Superior temporal gyrus (tissue), 1 donor: Measurements from ENCODE around the gene CTIF.
A peak's percentile ranks its signal among the peaks of the same experiment; 100 is the strongest.
"Not testable (repeated sequence)": the region's sequence is repeated elsewhere in the genome, so short reads cannot be mapped to it uniquely, and the experiment has no call there.

Experiments
- DNase-seq: peaks from one replicate; pipeline ENCODE4 v3.0.0-alpha.2; 2016; ENCODE audit errors: extremely low spot score

The CTIF gene

DNA sequence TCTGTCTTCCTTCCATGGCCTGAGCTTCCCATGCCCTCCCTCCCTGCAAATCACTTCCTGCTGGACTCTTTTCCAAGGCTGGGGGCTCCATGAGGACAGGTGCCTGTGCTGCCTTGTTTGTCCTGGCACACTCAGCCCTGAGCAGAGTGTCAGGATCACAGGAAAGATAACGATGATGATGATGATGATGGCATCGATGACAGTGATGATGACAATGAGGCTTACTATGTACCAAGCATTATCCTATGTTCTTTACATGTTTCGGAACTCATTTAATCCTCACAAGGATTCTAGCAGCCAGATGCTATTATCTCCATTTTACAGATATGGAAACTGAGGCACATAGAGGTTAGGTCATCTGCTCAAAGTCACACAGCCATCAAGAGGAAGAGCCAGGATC lies 170.0 kb downstream of the CTIF start:
- no peak for DNase-seq

DNA sequence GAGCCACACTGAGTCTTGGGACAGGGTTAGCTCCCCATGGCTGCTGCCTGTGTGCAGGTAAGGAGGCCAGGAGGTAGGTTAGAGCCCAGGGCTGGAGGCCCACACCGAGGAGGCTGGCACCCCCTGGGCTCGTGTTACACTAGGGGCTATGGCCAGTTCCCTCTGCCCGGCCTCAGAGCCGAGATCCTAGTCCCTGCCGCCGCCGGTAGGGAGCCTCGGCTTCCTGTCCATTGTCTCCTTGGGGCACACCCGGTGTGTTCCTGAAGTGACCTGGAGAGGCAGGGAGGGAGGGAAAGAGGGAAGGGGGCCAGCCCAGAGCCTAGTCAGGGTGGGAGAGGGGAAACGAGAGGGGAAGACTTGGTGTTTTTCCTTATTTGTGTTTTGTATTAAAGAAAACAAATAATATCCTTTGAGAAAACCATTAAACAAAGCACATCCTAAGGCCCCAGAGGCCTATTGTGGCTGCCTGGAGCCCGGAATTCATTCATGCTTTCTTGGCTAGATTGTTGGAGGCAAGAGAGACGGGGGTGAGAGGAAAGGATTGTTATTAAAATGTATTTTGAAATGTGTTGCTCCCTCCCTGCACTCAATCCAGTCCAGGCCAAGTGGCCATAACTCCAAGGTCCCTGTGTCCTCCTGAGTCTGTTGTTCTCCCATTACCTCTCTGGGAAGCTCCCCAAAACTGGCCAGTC lies 170.7 kb downstream of the CTIF start:
- DNase-seq = no peak

DNA sequence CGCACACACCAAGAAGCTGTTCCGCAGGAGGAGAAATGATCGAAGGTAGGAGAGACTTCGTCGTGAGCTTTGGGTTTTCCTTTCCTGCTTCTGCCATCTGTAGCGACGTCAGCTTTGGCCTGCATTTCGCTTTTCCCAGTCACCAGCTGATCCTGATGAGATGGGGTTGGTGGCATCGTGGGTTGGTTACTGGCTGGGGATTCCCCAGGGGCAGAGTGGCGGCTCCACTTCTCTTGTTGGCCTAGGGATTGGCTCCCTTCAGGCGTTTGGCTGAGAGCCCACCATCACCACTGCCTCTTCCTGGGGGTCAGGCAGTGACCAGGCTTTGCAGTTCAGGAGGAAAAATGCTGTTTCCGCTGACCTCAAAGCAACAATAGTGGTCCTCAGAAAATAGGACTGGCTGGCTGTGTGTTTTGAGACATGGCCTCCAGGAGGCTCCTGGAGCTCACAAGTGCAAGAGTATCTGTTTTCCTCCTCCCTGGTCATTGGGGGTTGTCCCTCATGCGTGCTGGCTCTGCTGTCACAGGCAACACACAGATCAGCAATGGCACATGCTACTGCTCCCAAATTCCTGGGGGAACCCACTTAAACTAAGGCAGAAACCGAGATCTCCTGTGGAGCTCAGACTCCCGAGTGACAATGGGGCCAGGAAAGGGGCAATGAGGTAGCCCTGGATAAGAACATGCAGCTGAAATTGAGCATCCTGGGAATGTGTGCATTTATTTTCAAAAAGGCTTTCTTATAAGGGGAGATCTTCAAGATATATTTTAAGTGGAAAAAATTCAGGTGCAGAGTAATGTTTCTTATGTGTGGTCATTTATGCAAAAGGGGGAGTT lies 173.0 kb downstream of the CTIF start:
- peak; percentile 56 for DNase-seq

DNA sequence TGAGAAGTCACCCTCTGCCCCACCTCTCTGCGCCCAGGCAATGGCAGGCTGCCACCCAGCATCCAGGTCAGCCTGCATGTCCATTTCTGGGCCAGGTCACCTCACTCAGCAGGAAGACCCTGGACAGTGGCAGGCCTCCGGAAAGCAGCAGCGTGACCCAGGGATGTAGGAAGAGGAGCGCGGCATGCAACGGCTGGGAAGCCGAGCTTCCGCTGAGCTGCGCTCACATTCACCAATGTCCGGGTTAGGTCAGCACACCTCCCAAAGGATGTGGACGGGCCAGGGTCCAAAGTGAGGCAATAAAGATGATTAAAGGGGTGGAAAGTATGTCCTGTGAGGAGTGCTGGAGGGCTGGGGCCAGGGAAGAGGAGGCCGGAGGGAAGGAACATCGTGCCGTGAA lies 174.5 kb downstream of the CTIF start:
- DNase-seq = no peak

DNA sequence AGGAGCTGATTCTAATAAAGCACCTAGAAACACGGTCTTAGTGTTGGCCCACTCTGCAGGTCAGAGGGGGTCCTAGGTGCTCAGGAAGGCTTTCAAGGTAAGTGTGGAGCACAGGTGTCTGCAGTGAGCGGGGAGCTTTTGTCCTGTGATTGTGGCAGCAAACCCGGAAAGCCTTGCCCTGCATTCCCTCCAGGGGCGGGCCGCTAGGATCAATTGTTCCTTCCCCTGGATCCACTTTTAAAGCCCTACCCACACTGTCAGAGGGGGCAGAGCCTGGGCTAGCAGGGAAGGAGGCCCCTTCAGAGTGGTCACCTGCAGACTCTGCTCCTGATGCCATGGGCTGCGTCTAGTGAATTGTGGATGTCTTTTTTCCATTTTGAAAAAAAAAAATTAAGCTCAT lies 176.0 kb downstream of the CTIF start:
- no peak for DNase-seq

DNA sequence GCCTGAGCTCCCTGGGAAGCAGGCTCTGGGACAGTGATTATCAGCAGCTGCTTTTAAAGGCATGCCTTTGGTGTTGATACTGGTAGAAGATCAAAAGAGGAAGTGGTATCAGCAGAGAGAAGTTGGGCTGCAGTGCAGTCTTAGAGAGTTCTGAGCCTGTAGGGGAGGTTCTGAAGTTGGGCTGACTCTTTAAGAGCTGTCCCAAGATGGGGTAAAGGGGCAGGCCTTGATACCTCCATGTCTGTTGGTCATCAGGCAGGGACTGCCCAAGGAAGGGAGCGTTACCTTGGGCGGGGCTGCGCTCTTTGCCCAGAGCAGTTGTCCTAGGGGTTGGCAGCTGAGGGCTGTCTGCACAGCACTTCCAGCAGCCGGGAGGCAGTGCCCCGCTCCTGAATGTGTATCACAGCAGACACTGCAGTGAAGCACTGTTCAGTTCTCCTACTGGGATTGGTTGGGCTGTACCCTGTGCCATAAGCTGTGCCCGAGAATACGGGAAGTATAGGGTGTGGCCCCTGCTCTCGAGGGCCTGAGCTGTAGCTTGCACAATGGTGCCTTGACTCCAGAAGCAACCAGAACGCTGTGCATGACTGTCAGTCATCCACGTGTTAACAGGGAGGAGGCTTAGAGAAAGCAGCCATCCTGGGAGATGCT lies 177.0 kb downstream of the CTIF start:
- no peak for DNase-seq

DNA sequence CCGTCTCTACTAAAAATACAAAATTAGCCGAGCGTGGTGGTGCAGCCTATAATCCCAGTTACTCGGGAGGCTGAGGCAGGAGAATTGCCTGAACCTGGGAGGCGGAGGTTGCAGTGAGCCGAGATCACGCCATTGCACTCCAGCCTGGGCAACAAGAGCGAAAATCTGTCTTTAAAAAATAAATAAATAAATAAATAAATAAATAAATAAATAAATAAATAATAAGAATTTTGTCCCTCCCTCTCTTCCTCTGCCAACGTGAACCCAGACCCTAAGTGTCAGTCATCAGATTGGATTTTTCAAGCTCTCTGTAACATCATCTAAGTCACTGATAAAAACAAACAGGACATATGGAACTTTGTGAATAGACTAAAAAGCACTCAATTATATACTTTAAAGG lies 178.4 kb downstream of the CTIF start:
- DNase-seq = not testable (repeated sequence)

DNA sequence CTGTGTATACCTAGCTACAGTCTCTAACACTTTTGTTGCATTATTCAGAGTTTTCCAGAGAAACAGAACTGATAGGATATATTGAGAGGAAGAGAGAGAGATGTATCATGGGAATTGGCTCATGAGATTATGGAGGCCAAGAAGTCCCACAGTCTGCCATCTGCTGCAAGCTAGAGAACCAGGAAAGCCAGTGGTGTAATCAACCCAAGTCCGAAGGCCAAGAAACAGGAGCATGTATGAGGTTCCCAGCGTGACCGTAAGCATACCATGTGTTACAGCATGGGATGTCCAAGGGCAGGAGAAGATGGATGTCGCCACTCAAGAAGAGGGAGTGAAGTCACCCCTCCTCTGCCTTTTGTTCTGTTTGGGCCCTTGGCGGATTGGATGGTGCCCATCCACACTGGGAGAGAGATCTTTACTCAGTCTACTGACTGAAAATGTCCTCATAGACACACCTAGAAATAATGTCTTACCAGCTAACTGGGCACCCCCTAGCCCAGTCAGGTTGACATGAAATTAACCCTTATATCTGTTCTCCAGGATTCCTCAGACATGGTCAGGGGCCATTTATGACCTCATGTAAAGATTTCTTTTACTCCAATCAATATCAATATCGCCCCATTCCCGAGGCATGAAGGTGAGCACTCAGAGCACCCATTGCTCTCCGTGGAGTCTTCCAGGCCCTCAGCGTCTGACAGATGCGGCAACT lies 179.6 kb downstream of the CTIF start:
- DNase-seq = no peak

DNA sequence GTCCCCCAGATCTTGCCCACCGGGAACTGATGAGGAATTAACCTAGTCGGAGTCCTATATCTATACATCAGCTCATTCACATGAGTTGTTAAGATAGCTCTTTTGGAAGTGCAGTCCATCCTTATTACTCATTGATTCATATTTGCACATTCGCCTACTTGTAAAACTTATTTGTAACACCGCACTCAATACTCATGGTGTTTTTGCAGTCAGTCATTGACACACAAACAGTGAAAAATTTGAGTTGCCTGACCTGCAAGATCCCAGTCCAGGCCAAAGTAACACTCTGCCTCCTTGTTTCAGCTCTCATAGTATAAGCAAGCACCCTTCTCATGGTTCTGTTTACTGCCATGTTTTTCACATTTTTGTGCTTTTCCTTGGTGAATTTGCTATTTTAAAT lies 180.6 kb downstream of the CTIF start:
- DNase-seq = no peak

DNA sequence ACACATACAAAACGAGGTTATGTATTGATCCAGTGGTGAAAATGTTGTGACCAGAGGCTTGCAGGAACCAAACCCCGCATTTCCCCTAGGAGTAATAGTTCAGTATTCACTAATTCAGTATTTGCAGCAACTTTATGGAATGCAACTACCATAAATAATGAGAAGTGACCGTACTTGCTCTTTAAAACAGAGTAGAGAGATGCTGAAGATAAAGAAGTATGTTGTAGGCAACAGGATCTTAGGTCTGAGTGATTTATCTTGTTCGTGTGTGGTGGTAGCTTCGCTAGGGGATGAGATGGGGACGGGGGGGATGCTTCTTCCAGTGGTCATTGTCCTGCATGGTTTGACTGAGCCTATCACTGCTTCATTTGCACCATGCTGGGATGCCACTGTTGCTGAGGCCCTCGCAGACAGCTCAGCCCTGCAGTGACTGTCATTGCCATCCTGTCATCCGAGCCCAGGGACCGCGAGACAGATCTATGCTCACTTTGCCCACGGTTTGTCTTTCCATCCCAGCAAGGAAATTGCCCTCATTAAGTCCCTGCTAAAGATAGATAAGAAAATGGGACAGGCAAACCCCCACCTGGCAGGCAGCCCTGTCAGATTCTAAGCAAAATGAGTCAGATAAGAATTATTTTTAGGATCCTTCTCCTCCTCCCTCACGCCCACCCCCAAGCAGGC lies 181.3 kb downstream of the CTIF start:
- peak; percentile 52 for DNase-seq

DNA sequence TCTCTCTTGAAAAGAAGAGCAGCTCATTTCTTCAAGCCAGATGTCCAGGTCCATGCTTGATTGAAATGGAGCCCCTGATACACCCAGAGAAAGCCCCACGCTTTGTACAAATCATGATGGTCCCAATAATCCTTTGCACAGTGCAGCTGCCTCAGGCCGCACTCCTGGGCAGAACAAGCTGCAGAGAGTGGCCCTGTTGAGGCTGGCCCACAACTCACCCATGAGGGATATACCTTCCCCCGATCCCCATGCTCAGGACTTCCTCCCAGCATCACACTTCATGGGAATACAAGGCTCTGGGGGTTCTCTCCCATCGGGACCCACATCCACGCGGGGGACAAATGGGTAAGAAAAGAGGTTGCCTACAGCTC lies 181.8 kb downstream of the CTIF start:
- DNase-seq = no peak

DNA sequence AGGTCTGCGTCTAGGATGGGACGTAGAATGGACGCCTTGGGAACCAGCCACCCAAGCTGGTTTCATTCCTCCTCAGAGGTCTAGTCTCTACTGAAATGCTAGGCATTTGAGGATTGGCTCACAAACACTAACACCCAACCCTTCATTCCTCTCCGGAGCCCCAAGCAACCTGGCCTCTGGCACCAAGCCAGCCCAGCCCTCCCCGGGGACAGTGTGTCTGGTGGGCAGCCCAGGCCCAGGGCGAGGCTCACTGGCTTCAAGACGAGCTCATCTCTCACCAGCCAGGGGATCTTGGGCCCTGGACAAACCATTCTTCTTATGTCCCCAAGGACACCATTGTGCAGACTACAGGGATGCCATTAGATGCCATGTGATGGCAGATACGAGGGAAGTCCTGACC lies 182.5 kb downstream of the CTIF start:
- no peak for DNase-seq

DNA sequence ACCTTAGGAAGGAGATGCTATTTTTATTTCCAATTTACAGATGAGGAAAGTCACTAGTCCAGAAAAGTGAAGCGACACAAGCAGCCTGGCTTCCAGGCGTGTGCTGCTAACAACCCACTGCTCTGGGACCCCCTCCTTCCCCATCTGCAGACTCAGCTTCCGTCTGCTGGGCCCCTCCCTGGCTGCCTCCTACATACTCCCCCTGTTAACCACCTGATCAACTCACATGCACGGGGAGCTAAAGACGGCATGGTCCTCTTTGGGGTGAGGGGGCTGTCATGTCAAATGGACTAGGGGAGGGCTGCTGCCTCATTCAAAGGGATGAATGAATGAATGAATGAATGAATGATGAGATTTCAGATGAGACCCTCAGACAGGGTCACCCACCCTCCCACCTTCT lies 184.2 kb downstream of the CTIF start:
- no peak for DNase-seq

DNA sequence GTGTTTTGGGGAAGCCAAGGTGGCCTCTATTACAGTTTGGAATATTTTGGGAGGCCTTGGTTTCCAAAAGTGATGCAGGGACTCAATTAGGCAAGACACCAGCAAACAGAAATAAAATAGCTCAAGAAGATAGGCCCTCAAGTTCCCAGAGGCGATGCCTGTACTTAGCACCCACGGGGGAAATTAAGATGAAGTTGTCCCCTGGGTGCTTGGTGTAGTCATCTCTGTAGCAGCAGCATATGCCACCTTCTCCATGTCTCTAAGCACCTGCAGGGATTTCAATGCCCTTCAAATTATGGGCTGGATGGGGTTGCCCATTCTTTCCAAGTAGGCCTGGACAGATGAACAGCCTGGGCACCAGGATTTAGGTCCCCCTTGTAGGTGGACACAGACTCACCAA lies 185.0 kb downstream of the CTIF start:
- DNase-seq = no peak

DNA sequence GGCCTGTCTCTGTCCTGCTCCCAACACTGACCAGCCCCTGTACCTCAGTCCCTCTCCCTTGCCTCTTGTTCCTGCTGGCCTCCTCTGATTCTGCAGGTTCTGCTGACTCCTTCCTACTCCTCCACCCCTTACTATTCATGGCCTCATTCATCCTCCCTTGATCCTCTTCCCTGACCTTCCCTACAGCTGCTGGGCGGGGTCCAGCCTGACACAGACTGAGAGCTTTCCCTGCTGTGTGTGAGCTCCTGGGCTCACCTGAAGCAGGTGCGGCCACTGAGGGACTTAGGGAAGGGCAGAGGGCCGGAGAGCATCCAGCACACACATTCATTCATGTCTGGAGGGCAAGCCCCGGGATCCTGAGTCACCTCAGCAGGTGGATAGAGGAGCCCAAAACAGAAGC lies 185.6 kb downstream of the CTIF start:
- no peak for DNase-seq

DNA sequence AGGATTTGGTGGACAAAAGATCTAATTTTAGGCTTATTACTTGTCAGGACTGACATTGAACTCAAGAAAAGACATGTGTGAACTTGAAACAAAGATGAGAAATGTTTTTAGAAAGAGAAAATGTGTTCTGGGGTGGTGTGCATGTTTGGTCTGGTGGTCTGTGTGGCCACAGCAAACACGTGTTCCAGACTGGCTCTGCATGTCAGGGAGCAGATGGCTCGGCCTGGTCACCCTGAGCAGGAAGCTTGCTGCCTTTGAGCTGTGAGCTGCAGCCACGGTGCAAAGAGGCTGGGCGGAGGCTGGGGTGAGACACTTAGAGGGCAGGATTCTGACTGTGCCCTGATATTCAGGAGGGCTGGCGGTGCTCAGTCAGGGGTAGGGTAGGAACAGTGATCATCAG lies 186.1 kb downstream of the CTIF start:
- no peak for DNase-seq

DNA sequence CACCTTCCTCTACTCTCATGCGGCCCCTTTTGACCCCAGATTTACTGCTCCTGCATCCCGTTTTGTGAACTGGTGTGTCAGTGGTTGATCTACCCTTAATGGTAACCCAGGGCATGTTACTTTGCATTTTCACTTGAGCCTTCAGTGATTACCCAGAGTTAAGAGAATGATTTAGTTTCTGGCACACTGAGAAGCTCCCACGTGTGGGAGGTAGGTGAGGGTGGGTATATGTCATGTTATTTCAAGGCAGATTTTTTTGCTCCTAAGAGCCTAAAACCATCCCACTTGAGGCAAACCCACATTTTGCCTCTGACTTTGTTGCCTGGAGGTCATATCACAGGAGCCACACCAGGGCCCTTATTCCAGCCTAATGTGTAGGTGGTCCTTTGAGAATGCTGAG lies 186.7 kb downstream of the CTIF start:
- DNase-seq = no peak

DNA sequence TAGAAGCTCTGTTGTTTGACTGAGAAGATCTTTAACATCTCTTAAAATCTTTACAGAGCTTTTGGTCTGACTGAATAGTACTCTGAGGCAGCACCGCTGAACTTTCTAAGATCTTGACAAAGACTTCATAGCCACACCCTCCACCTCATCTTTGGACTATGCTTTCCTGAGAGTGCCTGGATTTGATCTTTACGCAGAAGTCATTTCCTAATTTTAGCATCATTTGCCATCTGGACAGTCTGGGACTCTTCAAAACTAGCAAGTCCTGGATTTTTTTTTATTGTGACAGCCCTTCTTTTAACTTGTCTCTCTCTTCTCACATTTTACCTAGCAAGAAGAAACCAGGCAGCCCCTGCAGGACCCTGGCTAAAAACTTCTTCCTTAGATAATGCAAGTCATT lies 188.8 kb downstream of the CTIF start:
- DNase-seq = no peak

DNA sequence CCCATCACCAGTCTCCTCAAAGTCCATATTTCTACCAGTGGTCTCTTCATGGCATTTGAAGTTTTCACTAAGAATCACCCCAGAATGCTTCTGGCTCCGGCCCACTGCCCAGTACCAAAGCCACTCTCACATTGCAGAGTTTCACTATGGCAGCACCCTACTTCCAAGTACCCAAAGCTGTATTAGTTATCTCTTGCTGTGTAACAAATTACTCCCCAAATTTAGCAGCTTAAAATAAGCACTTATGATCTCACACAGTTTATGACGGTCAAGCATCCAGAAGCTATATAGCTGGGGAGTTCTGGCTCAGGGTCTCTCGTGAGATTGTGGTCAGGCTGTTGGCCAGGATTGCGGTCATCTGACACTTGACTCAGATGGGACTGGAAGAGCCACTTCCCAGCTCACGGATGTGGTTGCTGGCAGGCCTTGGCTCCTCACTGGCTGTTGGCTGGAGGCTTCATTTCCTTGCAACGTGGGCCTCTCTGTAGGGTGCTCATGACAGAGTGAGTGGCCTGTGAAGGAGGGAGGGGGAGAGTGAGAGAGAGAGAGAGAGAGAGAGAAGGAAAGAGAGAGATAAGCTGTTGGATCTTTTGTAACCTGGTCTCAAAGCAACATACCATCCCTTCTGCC lies 189.5 kb downstream of the CTIF start:
- DNase-seq = no peak

DNA sequence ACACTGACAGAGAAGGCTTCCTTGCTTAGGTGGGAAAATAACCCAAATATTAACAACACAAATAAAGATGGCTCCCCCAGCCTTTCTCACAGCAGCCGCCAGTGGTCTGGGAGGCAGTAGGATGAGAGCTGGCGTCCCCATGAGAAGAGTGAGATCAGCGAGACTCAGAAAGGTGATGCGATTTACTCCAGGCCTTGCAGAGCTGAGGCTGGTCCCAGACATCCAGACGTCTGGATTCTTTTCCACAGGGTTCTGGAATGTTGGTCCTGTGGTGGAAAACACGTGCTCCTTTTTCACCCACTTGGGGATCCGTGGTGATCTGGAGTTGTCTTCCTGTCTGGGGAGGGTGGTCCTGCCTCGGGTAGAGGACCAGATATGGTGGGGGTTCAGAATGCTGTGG lies 190.6 kb downstream of the CTIF start:
- no peak for DNase-seq

DNA sequence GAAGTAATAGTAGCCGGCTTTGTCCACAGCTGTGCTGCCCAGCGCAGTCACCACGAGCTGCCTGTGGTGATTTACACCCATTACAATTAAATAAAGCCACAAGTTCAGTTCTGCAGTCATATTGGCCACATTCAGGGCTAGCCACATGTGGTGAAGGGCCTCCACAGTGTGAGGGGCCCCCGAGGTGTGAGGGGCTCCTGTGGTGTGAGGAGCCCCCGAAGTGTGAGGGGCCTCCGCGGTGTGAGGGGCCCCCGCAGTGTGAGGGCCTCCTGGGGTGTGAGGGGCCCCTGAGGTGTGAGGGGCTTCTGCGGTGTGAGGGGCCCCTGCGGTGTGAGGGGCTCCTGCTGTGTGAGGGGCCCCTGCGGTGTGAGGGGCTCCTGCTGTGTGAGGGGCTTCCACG lies 191.2 kb downstream of the CTIF start:
- no peak for DNase-seq
